ENCODE results near the gene ANO10. TPM values are rescaled to one million over a fixed set of nuclear protein-coding genes. Genes with fewer than 3 reads are reported as not detected.

ANO10 gene
- total RNA-seq, 1 experiment from 2014 or later = 26.8 TPM

- CTCF ChIA-PET = no interaction called here
- Mint-ChIP-seq H3K36me3 (ENCODE audit: insufficient read depth, unreplicated experiment) (no peaks in the 10 kb centered on the region), H3K4me3 (ENCODE audit: low read depth, unreplicated experiment) (no peak overlapping the region), H3K9me3 (ENCODE audit: low read depth, unreplicated experiment) (peaks cover 3% of the 10 kb centered on the region), H3K27me3 (ENCODE audit: unreplicated experiment) (no peaks in the 10 kb centered on the region), H3K27ac (ENCODE audit: unreplicated experiment) (no peak overlapping the region), H3K4me1 (ENCODE audit: low read depth, unreplicated experiment) (peaks cover 17% of the 10 kb centered on the region)
- no peak for TF ChIP-seq CTCF (IDR thresholded peaks at IDR 0.05; ENCODE audit: unreplicated experiment)
- no TSS peak for BruUV-seq (replicated peaks)
- DNase-seq = no peak
- intact Hi-C loops (cut with micrococcal nuclease; ENCODE audit: unreplicated experiment) = no loop called here
These were observed 28.5 kb upstream of the ANO10 start for GRCh38 chr3:43650345-43650744.

GRCh38 chr3:43649365-43649968 is 27.7 kb upstream of the ANO10 start:
- Mint-ChIP-seq H3K36me3 (ENCODE audit: insufficient read depth, unreplicated experiment) (no peaks in the 10 kb centered on the region), H3K9me3 (ENCODE audit: low read depth, unreplicated experiment) (peaks cover 3% of the 10 kb centered on the region), H3K27me3 (ENCODE audit: unreplicated experiment) (no peaks in the 10 kb centered on the region), H3K4me3 (ENCODE audit: low read depth, unreplicated experiment) (no peak overlapping the region), H3K27ac (ENCODE audit: unreplicated experiment) (no peak overlapping the region), H3K4me1 (ENCODE audit: low read depth, unreplicated experiment) (peaks cover 17% of the 10 kb centered on the region)
- no peak for DNase-seq
- no TSS peak for BruUV-seq (replicated peaks)
- intact Hi-C loops (cut with micrococcal nuclease; ENCODE audit: unreplicated experiment) = no loop called here
- CTCF ChIA-PET = no interaction called here
- no peak for TF ChIP-seq CTCF (IDR thresholded peaks at IDR 0.05; ENCODE audit: unreplicated experiment)

- intact Hi-C loops (cut with micrococcal nuclease; ENCODE audit: unreplicated experiment) = no loop called here
These were observed 27.1 kb upstream of the ANO10 start for GRCh38 chr3:43648957-43649356.

GRCh38 chr3:43647331-43648166 is 25.7 kb upstream of the ANO10 start:
- peak overlapping the region; percentile 58 for H3K27ac Mint-ChIP-seq (ENCODE audit: unreplicated experiment)
- CTCF ChIA-PET = no interaction called here
- no TSS peak for BruUV-seq (replicated peaks)
- TF ChIP-seq CTCF (IDR thresholded peaks at IDR 0.05; ENCODE audit: unreplicated experiment) = no peak
- intact Hi-C loops (cut with micrococcal nuclease; ENCODE audit: unreplicated experiment) = no loop called here
- DNase-seq = no peak
- H3K4me3 Mint-ChIP-seq (ENCODE audit: low read depth, unreplicated experiment) = no peak overlapping the region
- no peaks in the 10 kb centered on the region for H3K27me3 Mint-ChIP-seq (ENCODE audit: unreplicated experiment)
- H3K4me1 Mint-ChIP-seq (ENCODE audit: low read depth, unreplicated experiment) = peaks cover 17% of the 10 kb centered on the region
- no peaks in the 10 kb centered on the region for H3K36me3 Mint-ChIP-seq (ENCODE audit: insufficient read depth, unreplicated experiment)
- H3K9me3 Mint-ChIP-seq (ENCODE audit: low read depth, unreplicated experiment) = peaks cover 3% of the 10 kb centered on the region

More at GRCh38 chr3:43648957-43649356, 27.1 kb upstream of the ANO10 start:
- Mint-ChIP-seq H3K9me3 (ENCODE audit: low read depth, unreplicated experiment) (peaks cover 3% of the 10 kb centered on the region), H3K4me3 (ENCODE audit: low read depth, unreplicated experiment) (no peak overlapping the region), H3K4me1 (ENCODE audit: low read depth, unreplicated experiment) (peaks cover 17% of the 10 kb centered on the region), H3K27ac (ENCODE audit: unreplicated experiment) (no peak overlapping the region), H3K36me3 (ENCODE audit: insufficient read depth, unreplicated experiment) (no peaks in the 10 kb centered on the region), H3K27me3 (ENCODE audit: unreplicated experiment) (no peaks in the 10 kb centered on the region)
- no TSS peak for BruUV-seq (replicated peaks)
- no peak for DNase-seq
- CTCF ChIA-PET = interaction anchor here (0.6 kb wide), 1 partner anchor 15 kb away, joined by 3 read pairs; no protein-coding TSS in a partner anchor
- no peak for TF ChIP-seq CTCF (IDR thresholded peaks at IDR 0.05; ENCODE audit: unreplicated experiment)
